8988T (cell line): ENCODE results near the gene GRID2.
"Not testable (repeated sequence)": the region's sequence is repeated elsewhere in the genome, so short reads cannot be mapped to it uniquely, and the experiment has no call there.

Source experiments
- DNase-seq: peaks from one replicate; pipeline ENCODE4 v3.0.0; 2011

The GRID2 gene

DNA sequence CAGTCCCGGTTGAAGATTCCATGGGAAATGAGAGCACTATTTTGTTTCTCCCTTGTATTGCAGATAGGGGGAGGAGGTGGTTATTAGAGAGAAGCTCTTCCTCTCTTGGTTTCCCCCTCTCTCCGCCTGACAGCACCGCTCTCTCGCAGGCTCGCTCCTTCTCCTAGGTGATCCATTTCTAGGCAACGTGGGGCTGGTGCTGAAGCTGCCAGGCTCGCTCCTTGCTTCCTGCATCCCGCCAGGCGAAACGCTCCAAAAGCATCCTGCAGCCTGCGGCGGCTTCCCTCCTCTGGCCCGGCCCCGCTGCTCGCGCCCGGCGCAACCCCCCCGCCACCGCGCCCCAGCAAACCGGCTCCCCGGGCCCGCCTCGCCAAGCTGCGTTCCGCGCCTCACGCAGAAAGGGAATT, at the start of gene GRID2:
Gene GRID2, plus strand, starts transcription at position 346 of the 407 bp plus-strand sequence.
- peak; percentile 20 for DNase-seq

DNA sequence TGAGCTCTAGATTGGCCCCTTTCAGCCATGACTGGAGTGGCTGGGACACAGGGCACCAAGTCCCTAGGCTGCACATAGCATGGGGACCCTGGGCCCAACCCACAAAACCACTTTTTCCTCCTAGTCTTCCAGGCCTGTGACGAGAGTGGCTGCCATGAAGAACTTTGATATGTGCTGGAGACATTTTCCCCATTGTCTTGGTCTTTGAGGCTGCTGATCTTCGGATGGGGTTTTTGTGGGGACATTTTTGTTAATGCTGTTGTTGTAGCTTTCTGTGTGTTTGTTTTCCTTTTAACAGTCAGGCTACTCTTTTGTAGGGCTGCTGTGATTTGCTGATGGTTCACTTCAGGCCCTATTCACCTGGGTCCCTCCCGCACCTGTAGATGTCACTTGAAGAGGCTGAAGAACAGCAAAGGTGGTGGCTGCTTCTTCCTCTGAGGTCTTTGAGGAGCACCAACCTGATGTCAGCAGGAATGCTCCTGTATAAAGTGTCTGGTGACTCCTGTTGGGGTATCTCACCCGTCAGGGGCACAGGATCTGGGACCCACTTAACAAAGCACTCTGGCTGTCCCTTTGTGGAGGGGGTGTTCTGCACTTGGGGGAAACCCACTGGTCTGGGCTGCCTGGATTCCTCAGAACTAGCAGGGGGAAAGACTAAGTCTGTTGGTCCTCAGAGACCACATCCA, 49.6 kb upstream of the GRID2 start:
- DNase-seq, result no peak

DNA sequence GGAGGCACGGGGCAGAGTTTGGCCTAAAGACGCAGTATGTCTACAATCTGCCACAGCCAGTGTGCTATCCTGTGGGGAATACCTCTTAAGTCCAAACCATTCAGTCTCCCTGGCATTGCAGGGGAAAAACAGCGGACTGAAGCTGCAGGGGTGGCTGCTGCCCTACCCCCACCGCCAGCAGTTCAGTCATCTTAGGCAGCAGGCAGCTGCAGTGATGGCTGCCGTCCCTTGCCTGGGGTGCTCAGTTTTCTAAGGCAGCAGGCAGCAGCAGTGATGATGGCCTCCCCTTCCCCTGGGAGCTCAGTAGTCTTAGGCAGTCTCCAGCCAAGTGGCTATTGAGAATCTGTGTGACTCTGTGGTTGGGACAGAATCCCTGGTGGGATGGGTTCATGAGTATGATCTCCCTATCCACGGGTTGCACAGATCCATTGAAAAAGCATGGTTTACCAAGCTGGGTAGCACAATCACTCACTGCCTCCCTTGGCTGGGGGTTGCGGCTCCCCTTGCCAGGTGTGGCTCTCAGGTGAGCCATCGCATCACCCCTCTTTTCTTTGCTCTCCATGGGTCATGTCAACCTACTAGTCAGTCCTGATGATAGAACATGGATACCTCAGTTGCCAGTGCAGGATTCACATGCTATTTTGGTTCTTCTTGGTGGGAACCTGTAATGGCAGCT, 48.9 kb upstream of the GRID2 start:
- DNase-seq, result no peak

DNA sequence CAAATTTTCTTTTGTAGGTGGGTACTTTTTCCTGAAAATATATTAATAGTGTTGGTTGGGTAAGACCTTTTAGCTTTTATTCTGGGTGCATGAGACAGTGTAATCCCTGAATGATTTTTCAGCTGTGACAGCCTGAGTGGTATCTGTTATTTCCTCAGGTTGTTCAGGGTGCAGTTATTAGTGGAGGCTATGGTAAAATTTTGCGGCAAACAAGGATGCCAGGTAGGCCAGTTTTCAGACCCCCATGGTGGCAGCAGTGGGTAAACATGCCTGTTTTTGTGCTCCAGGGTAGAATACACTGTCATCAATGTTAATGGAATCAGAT, 47.9 kb upstream of the GRID2 start:
- DNase-seq, result no peak

DNA sequence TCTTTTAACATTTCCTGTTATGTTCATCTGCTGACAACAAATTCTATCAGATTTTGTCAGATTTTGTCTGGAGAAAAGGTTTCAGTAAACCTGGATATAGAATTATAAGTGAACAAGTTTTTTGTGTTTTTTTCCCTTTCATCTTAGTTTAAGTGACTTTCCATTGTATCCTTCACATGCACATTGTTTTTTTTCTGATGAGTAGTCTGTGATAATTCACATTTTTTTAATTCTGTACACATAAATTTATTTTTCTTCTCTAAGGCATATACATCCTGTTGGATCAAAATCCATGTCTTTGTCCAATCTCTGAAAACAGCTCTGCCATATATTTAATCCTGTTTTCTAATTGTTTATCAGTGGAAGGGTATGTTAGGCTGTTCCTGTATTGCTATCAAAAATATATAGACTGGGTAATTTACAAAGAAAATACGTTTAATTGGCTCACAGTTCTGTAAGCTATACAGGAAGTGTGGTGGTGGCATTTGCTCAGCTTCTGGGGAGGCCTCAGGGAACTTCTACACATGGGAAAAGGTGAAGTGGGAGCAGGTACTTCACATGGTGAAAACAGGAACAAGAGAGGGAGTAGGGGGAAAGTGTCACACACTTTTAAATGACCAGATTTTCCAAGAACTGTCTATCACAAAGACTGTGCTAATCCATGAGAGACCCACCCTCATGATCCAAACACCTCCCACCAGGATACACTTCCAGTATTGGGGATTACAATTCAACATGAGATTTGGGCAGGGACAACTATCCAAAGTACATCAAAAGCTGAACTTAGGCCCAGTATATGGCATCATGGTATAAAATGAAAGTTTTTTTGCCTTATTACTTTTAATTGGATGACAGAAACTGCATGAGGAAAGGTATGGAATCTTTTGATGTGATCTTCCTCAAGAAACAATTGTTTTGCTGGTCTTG, 45.6 kb upstream of the GRID2 start:
- no peak for DNase-seq

DNA sequence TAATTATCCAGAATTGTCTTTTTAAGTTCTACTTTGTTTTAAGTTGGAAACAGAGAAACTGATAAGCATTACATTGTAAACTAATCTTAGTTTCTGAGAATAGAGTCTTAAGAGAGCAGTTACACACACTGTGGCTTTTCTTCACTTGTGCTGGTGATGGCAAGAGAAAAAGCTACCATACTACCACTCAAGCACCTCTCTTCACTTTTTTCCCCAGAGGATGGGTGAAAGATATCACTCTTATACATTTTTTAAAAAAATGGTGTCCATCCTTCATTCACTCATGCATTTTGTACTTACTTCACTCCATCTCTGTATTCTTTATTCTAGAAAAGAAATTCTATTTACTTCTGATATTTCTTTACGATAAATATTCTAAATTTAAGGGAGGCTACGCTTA, 42.5 kb upstream of the GRID2 start:
- no peak for DNase-seq

DNA sequence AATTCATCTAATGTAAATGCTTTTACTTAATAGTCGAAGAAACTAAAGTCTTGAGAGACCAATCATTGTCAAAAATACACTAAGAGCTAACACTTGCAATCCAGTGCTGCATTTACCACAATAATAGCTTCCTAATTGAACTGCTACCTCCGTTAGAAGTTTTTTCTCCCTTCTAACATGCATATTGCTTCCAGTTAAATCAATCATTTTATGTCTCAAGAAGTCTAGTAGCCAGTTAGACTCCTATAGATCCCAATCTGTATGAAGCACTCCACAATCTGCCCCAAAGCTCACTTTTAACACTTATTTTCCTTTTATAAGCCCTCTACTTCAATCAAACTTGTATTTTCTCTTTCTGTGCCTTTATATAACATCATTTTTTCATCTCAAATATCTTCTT, 41.4 kb upstream of the GRID2 start:
- no peak for DNase-seq

DNA sequence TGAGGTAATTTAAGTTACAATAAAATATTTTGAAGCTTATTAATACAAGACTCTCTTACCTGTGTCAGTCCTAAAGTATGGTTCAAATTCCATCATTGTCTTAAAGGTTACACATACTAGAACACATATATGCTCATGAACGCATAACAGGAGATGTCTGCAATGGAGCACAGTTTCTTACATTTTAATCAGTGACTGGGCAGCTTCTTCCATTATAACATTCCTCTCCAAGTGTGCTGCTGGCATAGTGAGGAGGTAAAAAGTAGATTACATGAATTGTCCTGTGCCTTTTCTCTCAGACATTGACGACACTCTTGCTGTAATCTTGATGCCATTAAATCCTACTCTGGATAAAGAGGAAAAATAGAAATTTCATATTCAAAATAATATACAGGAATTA, 40.8 kb upstream of the GRID2 start:
- DNase-seq, result no peak

DNA sequence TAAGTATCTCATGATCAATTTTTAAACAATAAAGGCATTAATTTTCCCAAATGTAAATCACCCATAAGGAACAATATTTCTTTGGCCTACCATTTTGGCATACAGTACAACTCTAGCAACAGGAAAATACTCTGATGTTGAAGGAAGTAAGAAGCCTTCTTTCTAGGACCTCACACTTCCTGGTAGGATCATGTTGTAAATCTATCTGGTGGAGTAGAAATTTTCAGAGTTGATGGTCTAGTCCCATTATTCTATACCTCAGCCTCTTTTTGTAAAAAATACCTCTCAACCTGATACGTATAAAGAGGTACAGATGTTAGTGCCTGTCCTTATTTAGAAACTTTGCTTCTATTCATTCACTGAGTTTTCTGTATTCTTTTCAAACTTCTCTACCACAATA, 40.2 kb upstream of the GRID2 start:
- no peak for DNase-seq

DNA sequence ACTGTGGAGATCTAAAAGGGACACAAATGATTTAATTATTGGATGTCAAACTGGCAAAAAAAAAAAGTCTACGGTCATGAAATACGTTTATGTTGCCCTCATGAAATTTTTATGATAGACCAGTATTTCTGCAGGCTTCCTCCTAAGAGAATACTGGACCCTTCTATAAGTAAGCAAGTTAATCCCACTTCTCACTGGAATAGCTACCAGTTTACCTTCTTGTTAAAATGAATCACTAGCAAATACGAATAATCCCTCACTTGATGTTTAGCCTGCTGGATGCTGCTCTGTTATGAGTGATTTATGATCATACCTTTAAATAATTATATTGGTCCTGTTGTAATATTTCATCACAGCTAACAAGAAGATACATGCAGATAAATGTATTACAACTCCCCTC, 39.6 kb upstream of the GRID2 start:
- DNase-seq, result no peak

DNA sequence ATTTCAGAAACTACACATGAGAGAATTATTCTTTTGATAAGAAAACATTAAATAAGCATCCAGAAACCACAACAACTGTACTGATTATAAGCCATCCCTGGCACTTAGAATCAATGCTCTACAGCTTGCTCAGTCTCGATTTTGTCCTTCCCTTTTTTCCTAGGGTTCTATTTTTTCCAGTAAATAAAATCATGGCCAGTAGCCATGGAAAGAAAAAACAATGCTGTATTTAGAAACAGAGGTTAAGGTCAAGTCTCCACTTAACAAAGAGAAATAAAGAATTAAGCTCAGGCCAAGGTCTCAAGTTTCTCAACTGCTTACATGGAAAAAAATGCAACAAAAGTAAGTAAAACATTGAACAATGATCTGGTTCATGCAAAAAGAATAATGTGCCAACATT, 38.7 kb upstream of the GRID2 start:
- no peak for DNase-seq

DNA sequence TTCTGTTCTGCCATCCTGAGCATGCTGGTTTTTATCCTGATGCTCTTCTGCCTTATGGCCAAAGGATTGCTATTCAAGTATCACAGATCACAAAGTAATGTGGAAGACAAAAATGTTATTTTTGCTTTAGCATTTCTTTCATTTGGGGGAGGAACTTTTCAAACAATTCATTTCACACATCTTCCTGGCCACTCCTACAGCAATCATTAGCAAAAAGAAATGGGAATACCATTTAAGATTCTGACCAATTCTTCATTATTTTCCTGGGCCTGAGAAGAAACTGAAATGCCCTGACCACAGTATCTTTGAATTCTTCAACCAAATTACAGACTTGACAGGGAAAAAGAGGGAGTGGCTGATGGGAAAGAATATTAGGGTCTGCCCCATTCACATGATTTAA, 38.0 kb upstream of the GRID2 start:
- no peak for DNase-seq

DNA sequence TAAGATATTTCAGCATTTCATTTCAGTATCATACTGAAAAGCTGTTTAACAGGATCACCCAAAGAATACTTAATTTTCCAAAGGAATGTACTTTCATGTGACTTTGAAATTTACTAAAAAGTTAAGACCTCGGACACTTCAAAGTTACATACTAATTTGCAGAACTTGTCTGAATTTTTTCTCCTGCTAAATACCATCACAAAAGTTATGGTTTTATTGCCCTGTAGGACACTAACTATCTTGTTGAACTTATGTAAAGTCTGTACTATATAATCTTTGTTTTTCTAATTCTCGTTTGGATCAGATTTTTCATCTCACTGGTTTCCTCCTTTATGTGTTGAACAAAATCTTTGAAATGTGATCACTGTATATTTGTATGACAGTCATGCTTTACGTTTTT, 37.2 kb upstream of the GRID2 start:
- no peak for DNase-seq

DNA sequence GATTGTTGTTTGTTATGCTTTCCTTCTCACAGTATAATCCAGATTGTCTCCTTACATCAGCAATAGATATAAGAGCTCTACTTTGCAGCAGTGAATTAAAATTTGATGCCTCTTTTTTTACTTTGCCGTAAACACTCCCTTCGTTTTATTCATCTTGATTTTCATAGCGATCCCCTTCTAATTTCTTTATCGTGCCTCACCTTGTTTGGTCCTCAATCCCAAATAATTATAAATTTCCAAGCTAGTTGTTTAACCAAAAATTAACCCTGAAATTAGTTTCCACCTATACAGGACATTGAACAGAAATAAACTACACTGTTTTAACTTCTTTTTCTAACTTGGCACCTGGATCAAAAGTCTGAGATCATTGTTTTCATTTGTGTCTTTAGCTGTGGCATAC, 35.1 kb upstream of the GRID2 start:
- no peak for DNase-seq

DNA sequence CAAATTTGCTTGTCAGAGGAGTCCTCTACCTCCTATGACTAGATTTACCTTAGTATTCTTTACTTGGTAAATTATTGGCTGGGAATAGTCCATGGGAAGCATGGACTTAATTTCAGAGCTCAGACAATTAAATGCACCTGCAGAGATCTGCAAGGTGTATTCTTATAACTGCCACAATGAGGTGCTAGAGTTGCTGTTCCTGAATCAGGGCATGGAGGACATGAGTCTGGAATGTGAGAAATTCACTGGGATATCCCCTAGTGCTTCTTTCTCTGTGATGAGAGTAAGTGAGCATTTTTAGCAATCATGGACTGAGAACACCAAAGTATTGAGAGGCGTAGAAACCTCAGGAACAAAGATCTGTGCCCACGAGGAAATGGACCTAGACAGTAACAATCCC, 32.9 kb upstream of the GRID2 start:
- no peak for DNase-seq

DNA sequence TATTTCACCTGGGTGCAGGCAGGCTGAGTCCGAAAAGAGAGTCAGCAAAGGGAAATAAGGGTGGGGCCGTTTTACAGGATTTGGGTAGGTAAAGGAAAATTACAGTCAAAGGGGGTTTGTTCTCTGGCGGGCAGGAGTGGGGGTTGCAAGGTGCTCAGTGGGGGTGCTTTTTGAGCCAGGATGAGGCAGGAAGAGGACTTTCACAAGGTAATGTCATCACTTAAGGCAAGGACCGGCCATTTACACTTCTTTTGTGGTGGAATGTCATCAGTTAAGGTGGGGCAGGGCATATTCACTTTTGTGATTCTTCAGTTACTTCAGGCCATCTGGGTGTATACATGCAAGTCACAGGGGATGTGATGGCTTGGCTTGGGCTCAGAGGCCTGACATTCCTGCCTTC, 32.2 kb upstream of the GRID2 start:
- not testable (repeated sequence) for DNase-seq

DNA sequence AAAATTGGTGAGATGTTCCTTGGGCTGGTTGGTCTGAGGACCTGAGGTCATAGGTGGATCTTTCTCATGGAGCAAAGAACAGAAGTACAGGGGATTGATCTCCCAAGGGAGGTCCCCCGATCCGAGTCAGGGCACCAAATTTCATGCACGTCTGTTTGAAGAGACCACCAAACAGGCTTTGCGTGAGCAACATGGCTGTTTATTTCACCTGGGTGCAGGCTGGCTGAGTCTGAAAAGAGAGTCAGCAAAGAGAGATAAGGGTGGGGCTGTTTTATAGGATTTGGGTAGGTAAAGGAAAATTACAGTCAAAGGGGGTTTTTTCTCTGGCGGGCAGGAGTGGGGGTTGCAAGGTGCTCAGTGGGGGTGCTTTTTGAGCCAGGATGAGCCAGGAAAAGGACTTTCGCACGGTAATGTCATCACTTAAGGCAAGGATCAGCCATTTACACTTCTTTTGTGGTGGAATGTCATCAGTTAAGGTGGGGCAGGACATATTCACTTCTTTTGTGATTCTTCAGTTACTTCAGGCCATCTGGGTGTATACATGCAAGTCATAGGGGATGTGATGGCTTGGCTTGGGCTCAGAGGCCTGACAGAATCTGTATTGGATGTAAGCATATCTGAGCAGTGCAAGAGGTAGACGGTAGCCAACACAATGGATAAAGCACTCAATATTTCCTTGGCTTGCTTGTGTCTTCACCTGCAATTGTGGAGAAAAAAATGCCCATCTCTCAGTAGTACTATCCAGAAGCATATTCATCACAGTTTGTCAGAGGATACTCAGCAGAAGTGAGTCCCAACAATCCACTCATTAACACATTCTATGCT, 26.5 kb upstream of the GRID2 start:
- not testable (repeated sequence) for DNase-seq

DNA sequence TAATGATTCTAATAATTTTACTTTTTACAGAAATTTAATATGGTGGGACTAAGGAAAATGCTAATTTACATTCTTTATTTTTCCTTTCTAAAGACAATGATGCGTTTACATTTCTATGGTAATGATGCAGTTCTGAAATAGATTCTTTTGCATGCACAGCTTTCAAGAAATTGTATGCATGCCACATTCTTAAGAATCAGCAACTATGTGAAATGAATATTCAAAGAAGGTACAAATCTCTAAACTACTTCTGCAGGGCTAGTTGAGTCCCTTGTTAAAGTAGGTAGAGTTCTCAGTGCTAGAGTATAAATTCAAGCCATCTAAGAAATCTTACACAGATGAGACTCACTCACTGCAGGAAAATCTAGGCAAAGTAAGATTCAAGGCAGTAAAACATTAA, 24.5 kb upstream of the GRID2 start:
- no peak for DNase-seq

DNA sequence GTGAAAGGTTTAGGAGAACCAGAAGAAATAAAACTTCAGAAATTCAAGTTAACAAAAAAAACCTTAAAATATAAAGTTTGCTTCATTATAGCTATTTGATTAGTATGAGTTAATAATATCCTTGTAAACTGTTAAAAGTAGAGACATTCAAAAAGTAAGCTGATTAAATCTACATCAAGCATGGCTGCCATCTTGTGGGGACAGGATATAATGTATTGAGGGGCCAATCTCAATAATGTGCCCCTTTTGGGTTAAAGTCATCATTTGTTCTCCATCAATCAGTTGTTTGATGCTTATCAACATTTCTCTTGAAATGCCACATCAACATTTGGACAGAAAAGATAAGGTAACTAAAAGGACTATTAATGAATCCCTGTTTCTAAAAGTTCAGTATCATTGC, 4.6 kb upstream of the GRID2 start:
- DNase-seq, result no peak

DNA sequence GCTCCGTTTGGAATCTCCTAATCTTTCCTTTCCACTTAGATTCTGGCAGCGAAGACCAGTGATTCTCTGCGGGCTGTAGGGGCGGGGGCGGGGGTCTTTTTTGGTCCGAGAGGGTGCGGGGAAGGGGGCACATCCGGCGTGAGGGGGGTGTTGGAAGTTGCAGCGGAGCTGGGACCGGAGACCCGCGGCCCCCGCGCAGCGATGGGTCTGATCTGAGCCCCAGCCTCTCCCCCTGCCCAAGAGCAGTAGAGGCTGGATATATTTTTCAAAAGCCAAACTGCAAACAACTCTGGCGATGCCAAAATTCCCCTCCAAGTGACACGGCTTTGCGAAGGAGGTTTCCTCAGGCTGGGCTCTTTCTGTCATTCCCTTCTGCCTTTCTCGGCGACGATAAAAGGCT, 355 bp downstream of the GRID2 start:
- DNase-seq, result no peak

DNA sequence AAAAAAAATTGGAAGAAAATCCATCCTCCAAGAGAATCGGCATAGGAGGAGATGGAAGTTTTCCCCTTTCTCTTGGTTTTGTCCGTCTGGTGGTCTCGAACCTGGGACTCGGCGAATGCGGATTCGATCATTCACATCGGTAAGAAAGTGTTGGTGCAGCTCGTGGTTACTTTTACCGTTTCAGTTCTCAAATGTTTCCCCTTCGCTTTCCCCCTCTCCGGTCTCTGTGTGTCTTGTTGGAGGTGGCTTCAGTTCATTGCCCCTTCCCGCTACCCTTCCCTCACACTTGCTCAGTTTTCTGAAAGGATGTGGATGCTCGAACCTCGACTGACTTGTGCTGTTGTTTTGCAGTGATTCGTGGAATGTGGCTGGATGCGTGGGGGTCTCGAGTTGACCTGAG, 840 bp downstream of the GRID2 start:
- no peak for DNase-seq

DNA sequence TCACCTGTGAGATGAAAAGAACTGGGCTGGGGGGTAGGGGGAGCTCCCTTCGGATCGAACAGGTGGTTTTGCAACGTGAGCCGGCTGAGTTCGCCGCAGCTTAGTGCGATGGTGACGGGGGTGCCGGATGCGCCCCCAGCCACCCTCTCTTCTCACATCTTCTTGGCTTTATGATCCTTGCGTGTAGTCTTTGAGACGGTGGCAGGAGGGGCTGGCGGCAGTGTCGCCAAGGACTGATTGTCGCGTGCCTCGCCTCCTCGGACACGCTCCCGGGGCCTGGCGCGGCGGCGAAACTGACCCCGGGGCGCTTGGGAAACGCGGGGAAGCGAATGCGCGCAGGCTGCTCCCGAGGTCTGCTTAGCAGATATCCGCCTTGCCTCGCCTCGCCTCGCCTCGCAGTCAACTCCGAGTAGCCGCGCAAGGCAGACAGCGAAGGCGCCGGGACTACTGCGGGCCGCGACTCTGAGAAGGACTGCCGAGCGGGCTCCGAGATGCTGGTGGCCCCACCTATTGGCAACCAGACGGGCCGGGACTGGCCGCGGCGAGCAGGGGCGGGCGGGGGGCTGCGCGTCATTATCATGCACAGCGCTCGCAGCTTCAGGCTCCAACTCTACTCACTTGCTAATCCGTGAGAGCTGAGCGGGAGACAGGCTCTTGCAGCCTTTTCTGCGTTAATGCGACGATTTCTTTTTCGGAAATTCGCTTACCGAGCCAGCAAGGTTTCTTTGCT, 1.5 kb downstream of the GRID2 start:
- peak; percentile 40 for DNase-seq
